ENCODE measurements around the gene NID1. TPM values are rescaled to one million over a fixed set of nuclear protein-coding genes. Genes with fewer than 3 reads are reported as not detected.
"Not testable (repeated sequence)": the region's sequence is repeated elsewhere in the genome, so short reads cannot be mapped to it uniquely, and the experiment has no call there.

Gene NID1
- total RNA-seq, 4 donors from 2014 or later = 27.9 to 48.4 (median 32.3) TPM

DNA sequence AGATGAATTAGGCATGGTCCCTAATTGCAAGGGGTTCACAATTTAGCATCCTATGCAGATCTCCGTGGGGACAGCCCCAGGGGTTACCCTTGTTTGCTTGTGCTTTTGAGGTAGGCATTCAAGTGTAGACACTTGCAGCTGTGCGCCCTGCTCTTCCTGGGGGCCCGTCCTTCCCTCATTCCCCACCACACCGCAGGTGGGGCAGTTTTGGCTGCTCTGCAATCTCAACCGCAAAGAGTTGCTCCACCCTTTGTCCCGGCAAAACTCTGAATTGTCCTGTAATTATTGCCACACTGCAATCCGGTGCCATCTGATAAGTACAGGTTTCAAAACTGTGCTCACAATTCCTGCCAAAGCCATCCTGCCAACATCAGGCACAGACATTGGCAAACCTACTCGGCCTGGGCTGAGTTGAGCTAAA is 132.8 kb downstream of the NID1 start:
- no peak for TF ChIP-seq CTCF (IDR thresholded peaks at IDR 0.05)
- no peak for TF ChIP-seq POLR2A (IDR thresholded peaks at IDR 0.05)
- no peak for TF ChIP-seq EP300 (IDR thresholded peaks at IDR 0.05)
- no peak for TF ChIP-seq POLR2AphosphoS5 (IDR thresholded peaks at IDR 0.05)
- Histone ChIP-seq H3K4me3 (no peak overlapping the region), H3K4me1 (peaks cover 57% of the 10 kb centered on the region), H3K9me3 (no peaks in the 10 kb centered on the region), H3K27ac (peak overlapping the region; percentile 50), H3K36me3 (no peaks in the 10 kb centered on the region), H3K27me3 (no peaks in the 10 kb centered on the region)
- no peak for DNase-seq (ENCODE audit: low spot score in 2 of 2)
- 52% methylated on average over 8 of the region's 8 CpGs for WGBS

GRCh38 chr1:235931171-235931738 is 133.6 kb downstream of the NID1 start:
- peaks cover 55% of the 10 kb centered on the region for H3K4me1 ChIP-seq
- TF ChIP-seq POLR2A (IDR thresholded peaks at IDR 0.05) (no peak), POLR2AphosphoS5 (IDR thresholded peaks at IDR 0.05) (no peak), EP300 (IDR thresholded peaks at IDR 0.05) (no peak), CTCF (IDR thresholded peaks at IDR 0.05) (no peak)

GRCh38 chr1:235930543-235930942 is 134.3 kb downstream of the NID1 start:
- peaks cover 48% of the 10 kb centered on the region for H3K4me1 ChIP-seq
- H3K27me3 ChIP-seq = no peaks in the 10 kb centered on the region
- no peaks in the 10 kb centered on the region for H3K36me3 ChIP-seq
- TF ChIP-seq POLR2AphosphoS5 (IDR thresholded peaks at IDR 0.05) (no peak), CTCF (IDR thresholded peaks at IDR 0.05) (no peak)
- no peak overlapping the region for H3K4me3 ChIP-seq
- H3K27ac ChIP-seq = no peak overlapping the region
- DNase-seq (ENCODE audit: low spot score in 2 of 2) = no peak
- 63% methylated on average over 8 of the region's 8 CpGs for WGBS
- H3K9me3 ChIP-seq = no peaks in the 10 kb centered on the region

More at GRCh38 chr1:235931171-235931738, 133.6 kb downstream of the NID1 start:
- WGBS = 58% methylated on average over 8 of the region's 8 CpGs
- no peaks in the 10 kb centered on the region for H3K36me3 ChIP-seq
- no peak for DNase-seq (ENCODE audit: low spot score in 2 of 2)
- no peak overlapping the region for H3K4me3 ChIP-seq
- H3K9me3 ChIP-seq = no peaks in the 10 kb centered on the region
- peak overlapping the region; percentile 50 for H3K27ac ChIP-seq
- no peaks in the 10 kb centered on the region for H3K27me3 ChIP-seq

- 49% methylated on average over 4 of the region's 4 CpGs for WGBS
- no peak overlapping the region for H3K27ac ChIP-seq
- TF ChIP-seq POLR2AphosphoS5 (IDR thresholded peaks at IDR 0.05) = no peak
- no peak for TF ChIP-seq EP300 (IDR thresholded peaks at IDR 0.05)
- TF ChIP-seq CTCF (IDR thresholded peaks at IDR 0.05) = no peak
- TF ChIP-seq POLR2A (IDR thresholded peaks at IDR 0.05) = no peak
- no peaks in the 10 kb centered on the region for H3K36me3 ChIP-seq
- H3K4me3 ChIP-seq = no peak overlapping the region
- H3K4me1 ChIP-seq = peaks cover 42% of the 10 kb centered on the region
- no peaks in the 10 kb centered on the region for H3K9me3 ChIP-seq
- no peaks in the 10 kb centered on the region for H3K27me3 ChIP-seq
- DNase-seq (ENCODE audit: low spot score in 2 of 2) = no peak
Observed at GRCh38 chr1:235929216-235929615, 135.7 kb downstream of the NID1 start.

DNA sequence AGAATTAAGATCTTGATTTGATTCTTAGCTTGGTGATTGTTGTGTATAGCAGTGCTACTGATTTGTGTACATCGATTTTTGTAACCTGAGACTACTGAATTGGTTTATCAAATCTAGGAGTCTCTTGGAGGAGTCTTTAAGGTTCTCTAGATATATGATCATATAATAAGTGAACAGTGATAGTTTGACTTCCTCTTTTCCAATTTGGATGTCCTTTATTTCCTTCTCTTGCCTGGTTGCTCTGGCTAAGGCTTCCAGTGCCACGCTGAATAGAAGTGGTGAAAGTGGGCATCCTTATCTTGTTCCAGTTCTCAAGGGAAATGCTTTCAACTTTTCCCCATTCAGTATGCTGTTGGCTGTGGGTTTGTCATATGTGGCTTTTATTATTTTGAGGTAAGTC is 136.7 kb downstream of the NID1 start:
- H3K4me3 ChIP-seq = no peak overlapping the region
- H3K4me1 ChIP-seq = peaks cover 43% of the 10 kb centered on the region
- TF ChIP-seq POLR2A (IDR thresholded peaks at IDR 0.05) = no peak
- no peak for TF ChIP-seq EP300 (IDR thresholded peaks at IDR 0.05)
- TF ChIP-seq CTCF (IDR thresholded peaks at IDR 0.05) = no peak
- TF ChIP-seq POLR2AphosphoS5 (IDR thresholded peaks at IDR 0.05) = no peak
- no peaks in the 10 kb centered on the region for H3K27me3 ChIP-seq
- H3K9me3 ChIP-seq = no peaks in the 10 kb centered on the region
- no peaks in the 10 kb centered on the region for H3K36me3 ChIP-seq
- H3K27ac ChIP-seq = no peak overlapping the region
- 93% methylated on average over 2 of the region's 2 CpGs for WGBS
- DNase-seq (ENCODE audit: low spot score in 2 of 2) = no peak

GRCh38 chr1:235927551-235927950 is 137.3 kb downstream of the NID1 start:
- H3K36me3 ChIP-seq; H3K27me3 ChIP-seq; H3K9me3 ChIP-seq; H3K27ac ChIP-seq; H3K4me3 ChIP-seq; DNase-seq (ENCODE audit: low spot score in 2 of 2): not testable (repeated sequence)
- H3K4me1 ChIP-seq = peaks cover 39% of the 10 kb centered on the region

Data from suprapubic skin (tissue), 4 donors.